Activated CD8-positive, alpha-beta T cell treated with anti-CD3 and anti-CD28 coated beads, Interleukin-2, amount 10 ng/mL, durations not matched to agents 7 days and 5 days (primary cell): ENCODE results near the gene PNPLA3. TPM values are rescaled to one million over a fixed set of nuclear protein-coding genes. Genes with fewer than 3 reads are reported as not detected.

Experiments
- total RNA-seq, 2 experiments: library from RNA; stranded (reverse); gene quantifications; one replicate each; pipeline ENCODE4 v1.2.3, GENCODE V29; 2021

Gene PNPLA3
- total RNA-seq, 2 experiments from 2014 or later: 0.13 TPM; not detected in 1

Other genes with a start within 250 kb of the PNPLA3 start
- under 1 TPM; 0.26 to 0.39 TPM for gene EFCAB6, start 111.5 kb upstream of the PNPLA3 start, total RNA-seq
- not detected for gene SULT4A1, start 61.3 kb upstream of the PNPLA3 start, total RNA-seq
- not detected for gene PNPLA5, start 31.8 kb upstream of the PNPLA3 start, total RNA-seq
- gene SAMM50, start 31.6 kb downstream of the PNPLA3 start, total RNA-seq: 10 to 100 TPM; 50.7 to 52.4 TPM
- 10 to 100 TPM; 39.4 to 41.0 TPM for gene PARVB, start 100.5 kb downstream of the PNPLA3 start, total RNA-seq